GM19455 (cell line): ENCODE data around the gene CD84.
"Not testable (repeated sequence)": the region's sequence is repeated elsewhere in the genome, so short reads cannot be mapped to it uniquely, and the experiment has no call there.

ENCODE experiments used
- ATAC-seq: cut with Tn5 transposase; IDR thresholded peaks from one replicate; pipeline ENCODE4 v1.9.1; 2021; ENCODE audit not compliant: unreplicated experiment

The CD84 gene

GRCh38 chr1:160519642-160520435, 59.5 kb downstream of the CD84 start:
- no peak for ATAC-seq

DNA sequence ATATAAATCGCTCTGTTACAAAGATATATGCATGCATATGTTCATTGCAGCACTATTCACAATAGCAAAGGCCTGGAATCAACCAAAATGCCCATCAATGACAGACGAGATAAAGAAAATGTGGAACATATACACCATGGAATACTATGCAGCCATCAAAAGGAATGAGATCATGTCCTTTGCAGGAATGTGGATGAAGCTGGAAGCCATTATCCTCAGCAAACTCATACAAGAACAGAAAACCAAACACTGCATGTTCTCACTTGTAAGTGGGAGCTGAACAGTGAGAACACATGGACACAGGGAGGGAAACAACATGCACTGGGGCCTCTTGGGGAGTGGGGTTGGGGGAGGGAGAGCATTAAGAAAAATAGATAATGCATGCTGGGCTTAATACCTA, 61.8 kb downstream of the CD84 start:
- not testable (repeated sequence) for ATAC-seq

DNA sequence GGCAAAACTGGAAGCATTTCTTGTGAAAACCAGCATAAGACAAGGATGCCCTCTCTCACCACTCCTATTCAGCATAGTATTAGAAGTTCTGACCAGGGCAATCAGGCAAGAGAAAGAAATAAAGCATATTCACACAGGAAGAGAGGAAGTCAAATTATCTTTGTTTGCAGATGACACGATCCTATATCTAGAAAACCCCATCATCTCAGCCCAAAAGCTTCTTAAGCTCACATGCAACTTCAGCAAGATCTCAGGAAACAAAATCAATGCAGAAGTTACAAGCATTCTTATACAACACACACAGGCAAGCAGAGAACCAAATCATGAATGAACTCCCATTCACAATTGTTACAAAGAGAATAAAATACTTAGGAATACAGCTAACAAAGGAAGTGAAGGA, 63.4 kb downstream of the CD84 start:
- ATAC-seq: not testable (repeated sequence)

DNA sequence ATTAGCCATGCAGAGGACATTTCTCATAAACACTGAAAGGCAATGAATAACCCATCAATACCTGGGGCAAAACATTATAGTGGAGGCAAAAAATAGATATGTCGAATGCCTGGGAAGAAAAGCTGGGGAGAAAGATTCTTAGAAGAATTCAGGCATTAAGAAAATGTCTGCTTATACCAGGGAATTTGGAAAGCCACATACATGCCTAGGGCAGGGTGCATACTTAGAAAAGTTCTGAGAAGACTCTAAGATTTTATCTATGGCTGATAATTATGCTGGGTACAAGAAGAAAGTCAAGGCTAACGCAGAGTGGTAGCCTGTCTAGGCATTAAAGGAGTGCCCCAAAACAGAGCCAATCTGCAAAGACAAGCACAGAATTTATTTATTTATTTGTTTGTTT, 74.6 kb downstream of the CD84 start:
- ATAC-seq: no peak

DNA sequence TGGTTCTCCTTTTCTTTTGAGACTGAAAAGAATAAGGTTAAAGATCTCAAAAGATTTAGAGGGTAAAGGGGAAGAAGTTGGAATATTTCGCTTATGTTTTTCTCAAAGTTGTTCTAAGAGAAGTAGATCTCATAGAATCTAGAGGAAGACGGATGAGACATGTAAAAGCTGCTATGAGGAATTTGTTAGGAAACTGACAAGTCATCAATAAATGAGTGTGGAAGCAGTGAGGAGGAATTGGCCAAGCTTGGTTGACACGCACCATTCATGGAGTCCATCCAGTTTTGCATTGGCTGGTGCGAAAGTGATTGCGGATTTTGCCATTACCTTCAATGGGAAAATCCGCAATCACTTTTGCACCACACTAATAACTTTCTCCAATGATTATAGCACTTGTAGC, 76.2 kb downstream of the CD84 start:
- ATAC-seq: no peak

GRCh38 chr1:160500321-160500990, 78.8 kb downstream of the CD84 start:
- ATAC-seq: no peak

DNA sequence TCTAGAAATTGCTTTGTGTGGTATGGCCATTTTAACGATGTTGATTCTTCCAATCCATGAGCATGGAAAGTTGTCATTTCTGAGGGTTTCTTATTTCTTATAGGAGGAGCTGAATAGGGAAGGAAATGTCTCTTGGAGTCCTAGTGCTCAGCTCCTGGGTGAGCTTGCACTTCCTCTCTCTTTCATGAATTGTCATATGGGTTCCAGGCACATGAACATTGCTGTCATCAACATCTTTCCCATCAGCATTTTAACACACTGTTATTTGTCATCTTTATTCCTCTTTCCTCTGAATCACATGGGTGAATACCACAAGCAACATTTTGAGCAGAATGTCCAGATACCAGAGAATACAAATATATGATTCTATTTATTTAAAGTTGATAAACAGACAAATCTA, 79.7 kb downstream of the CD84 start:
- ATAC-seq: no peak

DNA sequence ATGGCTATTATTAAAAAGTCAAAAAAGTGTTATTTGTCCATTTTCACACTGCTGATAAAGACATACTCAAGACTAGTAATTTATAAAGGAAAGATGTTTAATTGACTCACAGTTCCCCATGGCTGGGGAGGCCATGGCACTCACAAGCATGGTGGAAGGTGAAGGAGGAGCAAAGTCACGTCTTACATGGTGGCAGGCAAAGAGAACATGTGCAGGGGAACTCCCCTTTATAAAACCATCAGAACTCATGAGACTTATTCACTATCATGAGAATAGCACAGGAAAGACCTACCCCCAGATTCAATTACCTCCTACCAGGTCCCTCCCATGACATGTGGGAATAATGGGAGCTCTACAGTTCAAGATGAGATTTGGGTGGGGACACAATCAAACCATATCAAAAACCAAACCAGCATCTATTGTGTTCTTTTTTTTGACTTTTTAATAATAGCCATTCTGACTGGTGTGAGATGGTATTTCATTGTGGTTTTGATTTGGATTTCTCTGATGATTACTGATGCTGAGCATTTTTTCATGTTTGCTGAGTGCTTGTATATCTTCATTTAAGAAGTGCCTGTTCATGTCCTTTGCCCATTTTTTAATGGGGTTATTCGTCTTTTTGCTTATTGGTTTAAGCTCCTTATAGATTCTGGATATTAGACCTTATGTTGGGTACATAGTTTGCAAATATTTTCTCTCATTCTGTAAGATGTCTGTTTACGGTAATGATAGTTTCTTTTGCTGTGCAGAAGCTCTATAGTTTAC, 80.8 kb downstream of the CD84 start:
- not testable (repeated sequence) for ATAC-seq

DNA sequence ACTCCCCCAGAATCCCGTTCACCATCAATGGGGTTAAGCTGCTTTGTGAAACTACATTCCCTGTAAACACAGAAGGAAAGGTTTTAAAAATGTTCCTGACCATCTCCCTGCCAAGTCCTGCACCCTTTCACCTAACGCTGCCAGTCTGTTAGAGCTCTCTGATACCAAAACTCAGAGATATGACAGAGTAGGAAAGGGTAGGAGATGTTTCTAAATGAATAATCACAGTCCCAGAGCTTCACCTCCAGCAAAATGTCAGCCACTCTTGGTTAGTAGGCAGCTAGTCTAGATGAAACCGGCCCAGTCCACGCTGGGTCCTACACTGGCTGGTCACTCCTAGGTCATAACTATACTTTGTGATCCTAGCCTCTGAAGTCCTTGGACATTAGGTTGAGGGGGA, 83.0 kb downstream of the CD84 start:
- ATAC-seq: no peak

GRCh38 chr1:160494620-160495019, 84.7 kb downstream of the CD84 start:
- ATAC-seq: no peak

- ATAC-seq: no peak
Measured at GRCh38 chr1:160492617-160493016, 86.7 kb downstream of the CD84 start.

- no peak for ATAC-seq
Measured at GRCh38 chr1:160491981-160492380, 87.3 kb downstream of the CD84 start.
